Gastrocnemius medialis (tissue), 4 donors: ENCODE measurements around the gene RARB. TPM values are rescaled to one million over a fixed set of nuclear protein-coding genes. Genes with fewer than 3 reads are reported as not detected.
A peak's percentile ranks its signal among the peaks of the same experiment; 100 is the strongest.

Experiments used
- ATAC-seq, 2 donors: fragments of 150-250 bp; one replicate each; pipeline ENCODE4 v1.9.1; 2016
- DNase-seq, 2 donors: peaks; one replicate each; pipeline ENCODE4 v3.0.0-alpha.2; 2019
- H3K27ac ChIP-seq, 4 donors: fragments of 200-600 bp; sonication (generic); 1 replicate in 1 of 4; 2 replicates in 3 of 4; pipeline ENCODE4 v1.5.1; 2016 to 2018; ENCODE audit warnings: mild to moderate bottlenecking in 2 of 4, moderate library complexity in 1 of 4
- H3K27me3 ChIP-seq, 3 donors: fragments of 200-600 bp; sonication (generic) in 2 of 3; 1 replicate in 1 of 3; 2 replicates in 2 of 3; pipeline versions ENCODE4 v1.5.1 to v1.6.0; 2016 to 2019; ENCODE audit warnings: mild to moderate bottlenecking in 1 of 3, moderate library complexity in 1 of 3
- H3K36me3 ChIP-seq, 2 donors: fragments of 200-600 bp; sonication (generic) in 1 of 2; one replicate each; pipeline ENCODE4 v1.5.1; 2017 to 2018
- H3K4me1 ChIP-seq, 2 donors: fragments of 200-600 bp; sonication (generic) in 1 of 2; one replicate each; pipeline ENCODE4 v1.5.1; 2016 to 2017; ENCODE audit warnings: mild to moderate bottlenecking in 2 of 2
- H3K4me3 ChIP-seq, 4 donors: fragments of 200-600 bp; sonication (generic) in 3 of 4; 1 replicate in 1 of 4; 2 replicates in 3 of 4; pipeline ENCODE4 v1.5.1; 2016 to 2019; ENCODE audit warnings: mild to moderate bottlenecking in 2 of 4
- H3K9me3 ChIP-seq, 3 donors: fragments of 200-600 bp; sonication (generic) in 2 of 3; 1 replicate in 1 of 3; 2 replicates in 2 of 3; pipeline ENCODE4 v1.5.1; 2016 to 2019
- POLR2A ChIP-seq, 2 donors: fragments of 450-650 bp; IDR thresholded peaks; one replicate each; pipeline ENCODE4 v1.6.1; 2017; ENCODE audit warnings: antibody characterized with exemption in 2 of 2, mild to moderate bottlenecking in 2 of 2, moderate library complexity in 2 of 2
- in situ Hi-C, 4 donors: fragments of 200-750 bp; cut with MboI; loops; one replicate each; pipeline versions ENCODE4 v1.15.0 to v1.8.0; 2017; ENCODE audit warnings: low sequenced_read_pairs in 4 of 4
- intact Hi-C: fragments of 100-400 bp; cut with DNase I; formaldehyde crosslinking; loops from one replicate; pipeline ENCODE4 v1.15.1; 2023; ENCODE audit warnings: low total_unique reads
- total RNA-seq, 4 donors: library from RNA; depleted of rRNA; stranded (reverse); fragments of >200 nt; gene quantifications; one replicate each; pipeline versions ENCODE4 v1.1.0 to v1.2.3, GENCODE V29; 2016
- TF ChIP-seq, protein P1 (sequence below), 5 experiments: fragments of 450-650 bp in 3 of 5; fragments of 200-600 bp in 2 of 5; sonication (generic) in 2 of 5; IDR thresholded peaks in 4 of 5; conservative IDR thresholded peaks in 1 of 5; 1 replicate in 4 of 5; 2 replicates in 1 of 5; pipeline ENCODE4 v1.5.1; 2016 to 2019; ENCODE audit warnings: antibody characterized with exemption in 5 of 5, mild to moderate bottlenecking in 3 of 5, moderate library complexity in 3 of 5

RARB gene
- total RNA-seq, 4 donors from 2014 or later = 1.2 to 3.0 (median 1.9) TPM

DNA sequence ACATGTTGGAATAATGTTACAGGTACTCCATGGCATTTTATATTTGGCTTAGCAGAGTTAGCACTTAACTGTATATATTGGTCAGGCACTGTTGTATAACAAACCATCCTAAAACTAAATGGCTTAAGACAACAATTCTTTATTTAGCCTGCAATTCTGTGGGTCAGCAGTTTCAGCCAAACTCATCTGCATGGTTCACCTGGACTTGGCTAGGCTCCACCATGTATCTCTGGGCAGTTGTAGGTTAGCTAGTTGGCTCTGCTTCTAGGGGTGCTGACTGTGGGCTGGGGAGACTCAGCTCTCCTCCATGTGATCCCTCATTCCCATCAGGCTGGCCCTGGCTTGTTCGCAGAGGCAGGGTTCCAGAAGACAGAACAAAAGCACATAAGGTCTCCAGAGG is 34.4 kb downstream of the RARB start:
- Histone ChIP-seq H3K4me1 (peaks cover 31 to 51% of the 10 kb centered on the region in 2 donors), H3K36me3 (no peaks in the 10 kb centered on the region), H3K9me3 (no peaks in the 10 kb centered on the region), H3K27me3 (no peaks in the 10 kb centered on the region), H3K27ac (peak overlapping the region in 1 of 4 donors; percentile 4), H3K4me3 (no peak overlapping the region)
- TF ChIP-seq, protein P1, sequence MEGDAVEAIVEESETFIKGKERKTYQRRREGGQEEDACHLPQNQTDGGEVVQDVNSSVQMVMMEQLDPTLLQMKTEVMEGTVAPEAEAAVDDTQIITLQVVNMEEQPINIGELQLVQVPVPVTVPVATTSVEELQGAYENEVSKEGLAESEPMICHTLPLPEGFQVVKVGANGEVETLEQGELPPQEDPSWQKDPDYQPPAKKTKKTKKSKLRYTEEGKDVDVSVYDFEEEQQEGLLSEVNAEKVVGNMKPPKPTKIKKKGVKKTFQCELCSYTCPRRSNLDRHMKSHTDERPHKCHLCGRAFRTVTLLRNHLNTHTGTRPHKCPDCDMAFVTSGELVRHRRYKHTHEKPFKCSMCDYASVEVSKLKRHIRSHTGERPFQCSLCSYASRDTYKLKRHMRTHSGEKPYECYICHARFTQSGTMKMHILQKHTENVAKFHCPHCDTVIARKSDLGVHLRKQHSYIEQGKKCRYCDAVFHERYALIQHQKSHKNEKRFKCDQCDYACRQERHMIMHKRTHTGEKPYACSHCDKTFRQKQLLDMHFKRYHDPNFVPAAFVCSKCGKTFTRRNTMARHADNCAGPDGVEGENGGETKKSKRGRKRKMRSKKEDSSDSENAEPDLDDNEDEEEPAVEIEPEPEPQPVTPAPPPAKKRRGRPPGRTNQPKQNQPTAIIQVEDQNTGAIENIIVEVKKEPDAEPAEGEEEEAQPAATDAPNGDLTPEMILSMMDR (IDR thresholded peaks at IDR 0.05 in 4 of 5, conservative IDR thresholded peaks at IDR 0.05 in 1 of 5) = no peak
- no peak for TF ChIP-seq POLR2A (IDR thresholded peaks at IDR 0.05)
- in situ Hi-C loops (loop anchor here in 2 of 4 donors (25.0 kb wide), 1 partner anchor 325 kb away; the partner anchor contains the start of genes NGLY1 (in 2 of the 2) and OXSM (in 2 of the 2)), intact Hi-C loops (no loop called here)
- no peak for ATAC-seq
- no peak for DNase-seq

DNA sequence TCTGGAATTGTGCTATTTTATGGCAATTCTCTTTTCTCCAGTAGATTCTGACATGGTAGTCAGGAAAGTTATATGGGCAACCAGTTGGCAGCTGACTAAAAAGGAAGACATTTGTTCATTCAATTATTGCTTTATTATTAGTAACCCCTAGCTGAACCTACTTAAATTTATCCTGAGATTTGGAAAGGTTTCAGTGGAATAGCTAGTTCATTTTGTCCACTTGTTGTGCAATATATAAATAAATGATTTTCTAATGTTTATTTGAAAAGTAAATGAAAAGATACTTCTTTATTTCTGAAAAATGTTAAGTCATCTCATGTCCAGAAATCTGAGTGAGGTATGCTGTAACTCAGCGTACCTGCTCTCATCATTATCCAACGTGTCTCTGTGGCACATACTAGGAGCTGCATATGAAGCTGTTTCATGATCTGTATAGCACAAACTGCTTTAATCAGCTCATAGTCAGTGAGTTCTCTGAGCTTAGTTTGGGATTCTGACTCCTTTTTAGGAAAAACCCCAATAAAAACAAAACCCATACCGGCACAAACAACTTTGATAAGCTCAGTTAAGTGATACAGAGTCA is 35.9 kb downstream of the RARB start:
- no peak for ATAC-seq
- no peaks in the 10 kb centered on the region for H3K9me3 ChIP-seq
- no peaks in the 10 kb centered on the region for H3K27me3 ChIP-seq
- H3K36me3 ChIP-seq = no peaks in the 10 kb centered on the region
- in situ Hi-C loops = loop anchor here in 2 of 4 donors (25.0 kb wide), 1 partner anchor 323 kb away; the partner anchor contains the start of genes NGLY1 (in 2 of the 2) and OXSM (in 2 of the 2)
- intact Hi-C loops = no loop called here
- H3K4me1 ChIP-seq = peaks cover 30 to 49% of the 10 kb centered on the region in 2 donors
- TF ChIP-seq, protein P1 (IDR thresholded peaks at IDR 0.05 in 4 of 5, conservative IDR thresholded peaks at IDR 0.05 in 1 of 5) = no peak
- no peak for TF ChIP-seq POLR2A (IDR thresholded peaks at IDR 0.05)
- DNase-seq = no peak
- H3K4me3 ChIP-seq = no peak overlapping the region
- H3K27ac ChIP-seq = peak overlapping the region in 2 of 4 donors; percentile 32 to 81

DNA sequence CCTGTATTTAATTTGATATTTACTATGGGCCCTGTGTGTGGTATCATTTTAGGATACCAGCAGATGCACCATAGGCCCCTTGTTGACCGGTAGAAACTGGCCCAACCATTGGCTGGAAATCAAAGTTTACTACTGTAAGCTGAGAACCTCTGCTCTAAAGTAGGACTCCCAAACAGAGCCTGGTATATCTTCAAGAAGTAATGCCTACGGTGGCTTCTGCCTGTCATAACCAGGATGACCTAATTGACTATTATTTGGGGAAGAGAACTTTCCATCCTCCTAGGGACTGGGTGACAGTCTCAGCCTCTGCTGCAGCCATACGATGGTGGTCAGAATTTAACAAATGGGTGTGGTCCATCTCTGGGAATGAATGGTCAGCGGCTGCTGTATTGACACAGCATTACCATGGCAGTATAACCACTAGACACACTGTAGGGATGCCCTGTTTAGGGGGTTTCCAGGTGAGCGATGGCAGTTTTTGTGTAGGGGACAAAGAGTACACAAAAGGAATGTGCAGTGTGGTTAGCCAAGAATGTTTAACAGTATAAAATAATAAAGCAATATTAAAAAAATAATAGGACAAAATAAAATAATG is 37.3 kb downstream of the RARB start:
- no peaks in the 10 kb centered on the region for H3K9me3 ChIP-seq
- no peak overlapping the region for H3K4me3 ChIP-seq
- H3K27me3 ChIP-seq = no peaks in the 10 kb centered on the region
- peak in 1 of 2 donors; percentile 41 for DNase-seq
- peaks cover 45 to 60% of the 10 kb centered on the region in 2 donors for H3K4me1 ChIP-seq
- no peak for TF ChIP-seq POLR2A (IDR thresholded peaks at IDR 0.05)
- TF ChIP-seq, protein P1 (IDR thresholded peaks at IDR 0.05 in 4 of 5, conservative IDR thresholded peaks at IDR 0.05 in 1 of 5) = no peak
- peak overlapping the region; percentile 47 to 81 (median 56) for H3K27ac ChIP-seq
- peak; percentile 57 to 86 for ATAC-seq
- intact Hi-C loops = no loop called here
- in situ Hi-C loops = loop anchor here in 2 of 4 donors (25.0 kb wide), 1 partner anchor 322 kb away; the partner anchor contains the start of genes NGLY1 (in 2 of the 2) and OXSM (in 2 of the 2)
- H3K36me3 ChIP-seq = no peaks in the 10 kb centered on the region

DNA sequence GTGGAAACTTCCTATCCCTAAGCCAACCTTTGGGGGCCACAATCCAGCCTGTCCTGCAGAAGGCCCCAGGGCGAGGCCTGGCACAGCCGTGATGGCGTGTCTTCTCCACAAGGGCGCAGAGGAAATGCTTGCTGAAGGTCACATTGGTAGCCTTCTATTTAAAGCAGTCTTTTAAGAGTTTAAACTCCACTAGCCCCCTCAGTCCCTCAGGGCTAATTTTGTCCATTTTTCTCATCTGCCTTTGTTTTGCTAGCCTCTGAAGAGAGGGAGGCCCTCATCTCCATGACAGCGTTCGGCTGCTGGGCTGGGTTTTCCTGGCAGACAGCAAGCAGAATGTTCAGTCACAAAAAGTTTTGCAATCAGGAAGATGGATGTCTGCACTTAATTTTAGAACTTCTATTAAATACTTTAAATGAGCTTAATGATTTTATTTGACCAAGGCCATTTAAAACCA is 40.8 kb downstream of the RARB start:
- Histone ChIP-seq H3K36me3 (no peaks in the 10 kb centered on the region), H3K27me3 (no peaks in the 10 kb centered on the region), H3K9me3 (no peaks in the 10 kb centered on the region), H3K4me1 (peaks cover 53 to 83% of the 10 kb centered on the region in 2 donors), H3K4me3 (no peak overlapping the region), H3K27ac (peak overlapping the region in 3 of 4 donors; percentile 70 to 82 (median 77))
- in situ Hi-C loops = loop anchor here in 2 of 4 donors (25.0 kb wide), 1 partner anchor 318 kb away; the partner anchor contains the start of genes NGLY1 (in 2 of the 2) and OXSM (in 2 of the 2)
- DNase-seq (peak; percentile 43 to 49), ATAC-seq (peak; percentile 61 to 70)
- intact Hi-C loops = no loop called here
- TF ChIP-seq POLR2A (IDR thresholded peaks at IDR 0.05) = no peak
- TF ChIP-seq, protein P1 (IDR thresholded peaks at IDR 0.05 in 4 of 5, conservative IDR thresholded peaks at IDR 0.05 in 1 of 5) = peak; percentile 4 to 47 (median 31)
